ENCODE measurements around the gene NSG2.

- TF ChIP-seq CTCF (IDR thresholded peaks at IDR 0.05 in 4 of 5, conservative IDR thresholded peaks at IDR 0.05 in 1 of 5) (no peak), POLR2A (IDR thresholded peaks at IDR 0.05) (no peak)
Observed at GRCh38 chr5:174063082-174063756, 17.7 kb downstream of the NSG2 start.
